Astrocyte (in vitro differentiated cells and primary cell): Measurements from ENCODE around the gene LZTR1. TPM values are rescaled to one million over a fixed set of nuclear protein-coding genes. Genes with fewer than 3 reads are reported as not detected.

ENCODE experiments used
- DNase-seq: peaks from one replicate; pipeline ENCODE4 v3.0.0-alpha.2; 2010; ENCODE audit warnings: low read depth
- FAIRE-seq: peaks from 2 replicates; lab custom pipeline; 2011; peaks lifted over from hg19 to GRCh38; lab: Jason Lieb, UNC
- H2AFZ ChIP-seq: 2 replicates; pipeline ENCODE4 v1.6.0; 2012; ENCODE audit warnings: low read depth, low read length, inconsistent platforms
- H3K27ac ChIP-seq: 2 replicates; pipeline ENCODE4 v1.5.1; 2011; ENCODE audit warnings: low read depth, low read length, inconsistent platforms
- H3K27me3 ChIP-seq: 2 replicates; pipeline ENCODE4 v1.6.0; 2011; ENCODE audit warnings: low read length, inconsistent platforms; ENCODE audit not compliant: insufficient read depth
- H3K36me3 ChIP-seq: 2 replicates; pipeline ENCODE4 v1.5.1; 2011; ENCODE audit warnings: low read length, inconsistent platforms; ENCODE audit not compliant: insufficient read depth
- H3K4me1 ChIP-seq: 2 replicates; pipeline ENCODE4 v1.5.1; 2011; ENCODE audit warnings: low read length, inconsistent platforms; ENCODE audit not compliant: insufficient read depth
- H3K4me2 ChIP-seq: 2 replicates; pipeline ENCODE4 v1.6.0; 2012; ENCODE audit warnings: low read length, inconsistent platforms
- H3K4me3 ChIP-seq: 2 replicates; pipeline ENCODE4 v1.5.1; 2011; ENCODE audit warnings: low read depth, mild to moderate bottlenecking, low read length, inconsistent platforms; ENCODE audit not compliant: insufficient read depth
- H3K79me2 ChIP-seq: 2 replicates; pipeline ENCODE4 v1.6.0; 2012; ENCODE audit warnings: mild to moderate bottlenecking, low read length, inconsistent platforms; ENCODE audit not compliant: insufficient read depth
- H3K9ac ChIP-seq: 2 replicates; pipeline ENCODE4 v1.6.0; 2012; ENCODE audit warnings: mild to moderate bottlenecking, low read length, inconsistent platforms
- H3K9me3 ChIP-seq: 2 replicates; pipeline ENCODE4 v1.5.1; 2012; ENCODE audit warnings: low read depth, mild to moderate bottlenecking, low read length, inconsistent platforms; ENCODE audit not compliant: insufficient read depth
- H4K20me1 ChIP-seq: 2 replicates; pipeline ENCODE4 v1.6.0; 2012; ENCODE audit warnings: low read length, inconsistent platforms; ENCODE audit not compliant: insufficient read depth
- H3K27ac Mint-ChIP-seq: one replicate; pipeline ENCODE4 v1.8.0; 2021; ENCODE audit warnings: mild to moderate bottlenecking, mixed read lengths; ENCODE audit not compliant: unreplicated experiment
- H3K27me3 Mint-ChIP-seq: one replicate; pipeline ENCODE4 v1.8.0; 2021; ENCODE audit warnings: low read depth, mixed read lengths; ENCODE audit not compliant: unreplicated experiment
- H3K36me3 Mint-ChIP-seq: one replicate; pipeline ENCODE4 v1.8.0; 2021; ENCODE audit warnings: low read depth, mixed read lengths; ENCODE audit not compliant: unreplicated experiment
- H3K4me1 Mint-ChIP-seq: one replicate; pipeline ENCODE4 v1.8.0; 2021; ENCODE audit warnings: low read depth, mixed read lengths; ENCODE audit not compliant: unreplicated experiment
- H3K4me3 Mint-ChIP-seq: one replicate; pipeline ENCODE4 v1.8.0; 2021; ENCODE audit warnings: mild to moderate bottlenecking, moderate library complexity, mixed read lengths; ENCODE audit not compliant: unreplicated experiment
- H3K9me3 Mint-ChIP-seq: one replicate; pipeline ENCODE4 v1.8.0; 2021; ENCODE audit warnings: mild to moderate bottlenecking, mixed read lengths; ENCODE audit not compliant: unreplicated experiment
- CTCF ChIP-seq: IDR thresholded peaks from 2 replicates; pipeline ENCODE4 v1.5.1; 2011; ENCODE audit warnings: low read depth, mild to moderate bottlenecking, inconsistent platforms, low read length, moderate library complexity; ENCODE audit not compliant: insufficient read depth
- EZH2 ChIP-seq: IDR thresholded peaks from 2 replicates; pipeline ENCODE4 v1.6.1; 2012; ENCODE audit warnings: mild to moderate bottlenecking, low read length, inconsistent platforms; ENCODE audit not compliant: insufficient read depth
- total RNA-seq: library from RNA; stranded (reverse); gene quantifications from 2 replicates; pipeline ENCODE4 v1.2.1, GENCODE V29; 2021

LZTR1 gene
- total RNA-seq, 1 donor from 2014 or later = 62.0 TPM

- Mint-ChIP-seq H3K27me3 (peaks cover 18% of the 10 kb centered on the region), H3K36me3 (peaks cover under 1% of the 10 kb centered on the region), H3K9me3 (no peaks in the 10 kb centered on the region), H3K4me3 (no peak overlapping the region), H3K27ac (peak overlapping the region; percentile 38), H3K4me1 (peaks cover 2% of the 10 kb centered on the region)
- Histone ChIP-seq H3K9me3 (no peaks in the 10 kb centered on the region), H3K4me3 (no peak overlapping the region), H3K27me3 (peaks cover 14% of the 10 kb centered on the region), H3K9ac (no peak overlapping the region), H2AFZ (no peak overlapping the region), H3K27ac (no peak overlapping the region), H3K79me2 (no peaks in the 10 kb centered on the region), H3K4me1 (peaks cover 14% of the 10 kb centered on the region), H4K20me1 (peaks cover 8% of the 10 kb centered on the region), H3K36me3 (no peaks in the 10 kb centered on the region), H3K4me2 (no peak overlapping the region)
- FAIRE-seq (no peak), DNase-seq (no peak)
- no peak for TF ChIP-seq EZH2
- TF ChIP-seq CTCF = no peak
Measured at GRCh38 chr22:20960609-20961008, 21.5 kb upstream of the LZTR1 start.

GRCh38 chr22:20962491-20962945, 19.6 kb upstream of the LZTR1 start:
- TF ChIP-seq EZH2 (no peak), CTCF (no peak)
- no peak overlapping the region for H3K27ac ChIP-seq
- DNase-seq (no peak), FAIRE-seq (no peak)
- peaks cover 14% of the 10 kb centered on the region for H3K27me3 ChIP-seq
- H3K4me1 Mint-ChIP-seq = peaks cover 2% of the 10 kb centered on the region
- H3K27ac Mint-ChIP-seq = no peak overlapping the region
- no peak overlapping the region for H3K4me2 ChIP-seq
- no peak overlapping the region for H3K9ac ChIP-seq
- no peaks in the 10 kb centered on the region for H3K9me3 Mint-ChIP-seq
- peaks cover 27% of the 10 kb centered on the region for H3K27me3 Mint-ChIP-seq
- no peaks in the 10 kb centered on the region for H3K9me3 ChIP-seq
- no peak overlapping the region for H2AFZ ChIP-seq
- no peaks in the 10 kb centered on the region for H3K79me2 ChIP-seq
- H3K36me3 Mint-ChIP-seq = no peaks in the 10 kb centered on the region
- no peaks in the 10 kb centered on the region for H4K20me1 ChIP-seq
- H3K4me1 ChIP-seq = peaks cover 6% of the 10 kb centered on the region
- H3K4me3 Mint-ChIP-seq = no peak overlapping the region
- no peaks in the 10 kb centered on the region for H3K36me3 ChIP-seq
- H3K4me3 ChIP-seq = no peak overlapping the region

GRCh38 chr22:20963201-20964052, 18.7 kb upstream of the LZTR1 start:
- Mint-ChIP-seq H3K27ac (no peak overlapping the region), H3K4me3 (peak overlapping the region; percentile 55), H3K36me3 (no peaks in the 10 kb centered on the region), H3K9me3 (no peaks in the 10 kb centered on the region), H3K27me3 (peaks cover 31% of the 10 kb centered on the region), H3K4me1 (peaks cover 2% of the 10 kb centered on the region)
- no peaks in the 10 kb centered on the region for H4K20me1 ChIP-seq
- H3K27me3 ChIP-seq = peaks cover 14% of the 10 kb centered on the region
- no peak for TF ChIP-seq EZH2
- TF ChIP-seq CTCF = no peak
- H3K4me2 ChIP-seq = no peak overlapping the region
- H3K36me3 ChIP-seq = no peaks in the 10 kb centered on the region
- H3K79me2 ChIP-seq = no peaks in the 10 kb centered on the region
- H3K4me3 ChIP-seq = no peak overlapping the region
- H2AFZ ChIP-seq = no peak overlapping the region
- no peaks in the 10 kb centered on the region for H3K9me3 ChIP-seq
- H3K4me1 ChIP-seq = no peaks in the 10 kb centered on the region
- no peak for DNase-seq
- H3K9ac ChIP-seq = no peak overlapping the region
- H3K27ac ChIP-seq = no peak overlapping the region
- FAIRE-seq = no peak
